GM12801 (cell line): ENCODE measurements around the gene MT1HL1.

ENCODE experiments used
- CTCF ChIP-seq: IDR thresholded peaks from one replicate; pipeline ENCODE4 v1.5.1; 2011; ENCODE audit warnings: control low read depth; ENCODE audit not compliant: insufficient read length; ENCODE audit errors: extremely low read depth

The MT1HL1 gene

DNA sequence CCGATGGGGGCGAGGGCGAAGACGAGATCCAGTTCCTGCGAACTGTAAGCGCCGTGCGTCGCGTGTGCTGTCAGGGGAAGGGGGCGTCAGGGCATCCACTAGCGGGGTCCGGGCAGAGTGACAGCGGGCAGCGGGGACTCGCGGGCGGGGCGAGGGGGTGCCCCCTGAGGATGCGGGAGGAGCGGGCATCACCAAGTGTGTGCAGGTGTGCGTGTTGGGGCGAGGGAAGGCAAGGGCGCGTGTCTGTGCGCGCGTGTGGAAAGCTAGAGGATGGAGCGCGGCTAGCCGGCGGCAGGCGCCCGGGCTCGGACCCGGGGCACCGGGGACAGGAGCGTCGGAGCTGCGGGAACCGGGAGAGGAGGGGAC, 38.3 kb upstream of the MT1HL1 start:
- TF ChIP-seq CTCF: no peak

DNA sequence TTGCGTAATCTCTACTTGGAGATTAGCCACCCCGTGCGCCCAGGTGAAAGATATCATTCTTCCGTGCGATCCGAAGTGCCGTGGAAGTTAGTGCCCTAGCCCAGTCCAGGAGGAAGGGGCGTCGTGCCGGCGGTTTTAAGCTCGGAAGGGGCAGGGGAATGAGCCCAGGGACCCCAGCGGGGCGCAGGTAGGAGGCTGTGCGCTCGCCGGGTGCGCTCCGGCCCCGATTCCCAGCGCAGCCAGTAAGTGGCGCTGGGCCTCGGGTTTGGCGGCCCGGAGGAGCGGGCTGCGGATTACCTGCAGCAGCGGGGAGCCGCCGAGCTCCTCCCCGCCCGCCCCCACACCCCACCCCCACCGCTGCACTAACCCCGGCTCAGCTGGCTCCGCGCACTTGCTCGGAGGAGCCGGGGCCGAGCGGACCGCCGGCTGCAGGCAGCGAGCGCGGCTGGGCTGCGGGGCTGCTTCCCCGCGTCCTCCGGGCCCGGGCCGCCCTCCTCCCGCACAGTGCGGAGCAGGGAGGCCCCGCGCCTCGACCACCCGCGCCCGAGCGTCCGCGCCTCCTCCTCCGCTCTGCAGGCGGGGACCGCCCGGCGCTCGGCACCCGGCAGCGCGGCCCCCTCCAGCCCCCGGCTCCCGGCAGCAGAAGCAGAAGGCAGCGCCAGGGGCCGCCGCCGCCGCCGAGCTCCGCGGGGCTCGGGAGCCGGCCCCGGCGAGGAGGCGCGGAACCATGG, 37.7 kb upstream of the MT1HL1 start, which contains the start of gene RYR2:
TSS of gene RYR2 (plus strand) at position 390 of the 731 bp plus-strand sequence. CDS start at position 728, 338 bp downstream.
- no peak for TF ChIP-seq CTCF

- no peak for TF ChIP-seq CTCF
Observed at GRCh38 chr1:237041461-237041794, 37.2 kb upstream of the MT1HL1 start.

DNA sequence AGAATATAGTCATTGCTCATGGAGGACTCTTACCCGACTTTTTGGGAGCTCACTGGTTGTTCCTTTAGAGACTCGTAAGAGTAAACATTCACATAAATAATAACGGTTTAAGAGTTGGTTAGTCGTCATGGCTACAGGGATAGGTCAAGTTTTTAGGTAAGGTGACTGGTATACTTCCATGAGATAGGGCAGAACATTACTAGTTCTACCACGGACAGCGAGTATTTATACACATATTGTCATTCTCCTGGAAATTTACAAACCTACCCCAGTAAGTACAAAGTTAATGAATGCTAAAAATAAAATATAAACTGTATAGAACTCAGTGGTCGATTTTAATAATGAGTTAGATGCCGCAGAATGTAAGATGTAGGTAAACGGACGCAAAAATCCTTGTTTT, 36.6 kb upstream of the MT1HL1 start:
- no peak for TF ChIP-seq CTCF

GRCh38 chr1:237038211-237038610, 34.0 kb upstream of the MT1HL1 start:
- no peak for TF ChIP-seq CTCF

- no peak for TF ChIP-seq CTCF
Observed at GRCh38 chr1:237035759-237036158, 31.5 kb upstream of the MT1HL1 start.

- TF ChIP-seq CTCF: no peak
Observed at GRCh38 chr1:237033804-237034203, 29.6 kb upstream of the MT1HL1 start.
